Spleen (tissue), 11 donors: ENCODE data around the gene HPCAL1. TPM values are rescaled to one million over a fixed set of nuclear protein-coding genes. Genes with fewer than 3 reads are reported as not detected.
A peak's percentile ranks its signal among the peaks of the same experiment; 100 is the strongest.

Experiments
- DNase-seq: peaks from one replicate; pipeline ENCODE4 v3.0.0-alpha.2; 2020
- H3K27ac ChIP-seq, 8 donors: fragments of 200-600 bp; sonication (generic) in 7 of 8; 1 replicate in 4 of 8; 2 replicates in 4 of 8; pipeline versions ENCODE4 v1.5.0 to v1.8.0; 2016 to 2021; ENCODE audit warnings: inconsistent platforms in 4 of 8, mild to moderate bottlenecking in 4 of 8, moderate library complexity in 1 of 8
- H3K27me3 ChIP-seq, 7 donors: fragments of 200-600 bp; sonication (generic) in 6 of 7; replicated peaks in 1 of 7; 1 replicate in 4 of 7; 2 replicates in 3 of 7; pipeline versions ENCODE4 v1.5.0 to v1.8.0; 2016 to 2021; ENCODE audit warnings: inconsistent platforms in 3 of 7, mild to moderate bottlenecking in 1 of 7
- H3K36me3 ChIP-seq, 6 donors: fragments of 200-600 bp; sonication (generic) in 5 of 6; 1 replicate in 4 of 6; 2 replicates in 2 of 6; pipeline versions ENCODE4 v1.5.0 to v1.8.0; 2016 to 2021; ENCODE audit warnings: inconsistent platforms in 2 of 6
- H3K4me1 ChIP-seq, 6 donors: fragments of 200-600 bp; sonication (generic) in 5 of 6; 1 replicate in 3 of 6; 2 replicates in 3 of 6; pipeline versions ENCODE4 v1.5.0 to v1.8.0; 2016 to 2021; ENCODE audit warnings: inconsistent platforms in 3 of 6
- H3K4me3 ChIP-seq, 8 donors: fragments of 200-600 bp; sonication (generic) in 7 of 8; 1 replicate in 4 of 8; 2 replicates in 4 of 8; pipeline versions ENCODE4 v1.5.0 to v1.8.0; 2016 to 2021; ENCODE audit warnings: inconsistent platforms in 4 of 8, mild to moderate bottlenecking in 4 of 8, moderate library complexity in 2 of 8
- H3K9me3 ChIP-seq, 8 donors: fragments of 200-600 bp; sonication (generic) in 7 of 8; 1 replicate in 4 of 8; 2 replicates in 4 of 8; pipeline versions ENCODE4 v1.5.0 to v1.8.0; 2016 to 2021; ENCODE audit warnings: inconsistent platforms in 4 of 8
- CTCF ChIP-seq, 11 experiments: fragments of 200-600 bp in 7 of 11; fragments of 450-650 bp in 4 of 11; sonication (generic) in 4 of 11; IDR thresholded peaks in 8 of 11; conservative IDR thresholded peaks in 3 of 11; 1 replicate in 7 of 11; 2 replicates in 4 of 11; pipeline versions ENCODE4 v1.4.0 to v1.8.0; 2016 to 2021; ENCODE audit warnings: antibody characterized with exemption in 11 of 11, inconsistent platforms in 4 of 11, mild to moderate bottlenecking in 1 of 11
- POLR2A ChIP-seq, 3 donors: fragments of 450-650 bp; IDR thresholded peaks; one replicate each; pipeline ENCODE4 v1.5.1; 2017; ENCODE audit warnings: antibody characterized with exemption in 3 of 3, mild to moderate bottlenecking in 1 of 3
- POLR2AphosphoS5 ChIP-seq, 3 donors: sonication (generic); formaldehyde crosslinking; IDR thresholded peaks; one replicate each; pipeline ENCODE4 v1.5.1; 2017; ENCODE audit warnings: antibody characterized with exemption in 3 of 3
- WGBS, 5 donors: extraction: QIAGEN DNeasy Blood & Tissue Kit in 3 of 5; methylation state at CpG; one replicate each; pipeline versions ENCODE4 v1.1.5 to v1.1.7; 2013 to 2018; 5-methylcytosine and 5-hydroxymethylcytosine counted together
- intact Hi-C: fragments of 100-400 bp; cut with DNase I; formaldehyde crosslinking; loops from one replicate; pipeline ENCODE4 v1.15.0; 2023; ENCODE audit warnings: low total_unique reads
- polyA plus RNA-seq, 3 donors: library from polyadenylated mRNA; stranded (reverse); fragments of 200-250 nt; gene quantifications; one replicate each; pipeline ENCODE4 v1.2.1, GENCODE V29; 2013
- total RNA-seq, 7 donors: library from RNA; depleted of rRNA in 3 of 7; stranded (reverse); fragments of >200 nt in 3 of 7; fragmentation: NEBNext Ultra II Directional in 4 of 7; extraction: Animal tissue kit (Norgen Biotek cat#: 25700) in 4 of 7; gene quantifications; one replicate each; pipeline versions ENCODE4 v1.1.0 to v1.2.1, GENCODE V29; 2016 to 2021
- donor health status: healthy with polysubstance abuse.
- donor health status: DM: no; HTN: no; CAD: no; lungs with moderate emphysema.
- donor health status: DM: no; HTN: no; CAD: no.
- donor health status: Bipolar disorder and iron deficiency.
- donor health status: healthy.
- donor health status: DM: no; HTN: no; CAD: no.
- donor health status: DM: yes; HTN: yes; CAD: no.

The HPCAL1 gene
- total and polyA plus RNA-seq, 10 donors = 41.9 to 80.6 (median 57.7) TPM

GRCh38 chr2:10373931-10374330 is 71.2 kb downstream of the HPCAL1 start:
- Histone ChIP-seq H3K4me1 (peaks cover 19 to 84% (median 54%) of the 10 kb centered on the region in 6 donors), H3K27me3 (no peaks in the 10 kb centered on the region), H3K9me3 (no peaks in the 10 kb centered on the region), H3K4me3 (no peak overlapping the region), H3K36me3 (peaks cover 0 to 43% (median 0%) of the 10 kb centered on the region in 6 donors), H3K27ac (no peak overlapping the region)
- no peak for DNase-seq
- intact Hi-C loops = no loop called here
- TF ChIP-seq CTCF (IDR thresholded peaks at IDR 0.05 in 8 of 11, conservative IDR thresholded peaks at IDR 0.05 in 3 of 11) (no peak), POLR2A (IDR thresholded peaks at IDR 0.05) (no peak), POLR2AphosphoS5 (IDR thresholded peaks at IDR 0.05) (no peak)
- WGBS, 5 donors = 63 to 87% (median 74%) methylated on average over 10 of the region's 10 CpGs

DNA sequence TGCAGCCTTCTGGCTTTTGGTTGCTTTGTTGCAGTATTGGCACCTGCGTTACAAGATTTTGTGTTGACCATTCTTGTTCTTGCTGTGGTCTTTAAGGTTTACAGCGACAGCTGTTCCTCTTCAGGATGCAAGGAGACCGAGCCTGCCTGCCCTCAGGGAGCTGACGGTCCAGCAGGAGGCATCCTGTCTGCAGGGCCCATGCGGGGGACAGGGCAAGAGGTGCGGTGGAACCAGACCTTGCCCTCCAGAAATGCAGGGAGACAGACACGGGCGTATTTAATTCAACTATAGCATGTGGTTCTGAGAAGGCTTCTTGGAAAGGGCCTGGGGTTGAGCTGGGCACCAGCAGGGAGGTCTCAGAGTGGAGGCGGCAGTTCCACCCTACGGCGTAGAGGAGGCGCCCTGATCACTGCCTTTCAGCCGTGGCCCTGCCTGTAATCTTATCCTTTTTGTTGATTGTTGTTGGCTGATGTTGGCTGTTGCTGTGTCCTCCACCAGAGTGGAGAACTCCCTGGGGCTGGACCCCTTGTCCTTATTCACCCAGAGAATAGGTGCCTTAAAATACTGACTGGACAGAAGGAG is 71.7 kb downstream of the HPCAL1 start:
- intact Hi-C loops = no loop called here
- 90 to 96% (median 91%) methylated on average over 7 to 13 of the region's 13 CpGs for WGBS, 5 donors

DNA sequence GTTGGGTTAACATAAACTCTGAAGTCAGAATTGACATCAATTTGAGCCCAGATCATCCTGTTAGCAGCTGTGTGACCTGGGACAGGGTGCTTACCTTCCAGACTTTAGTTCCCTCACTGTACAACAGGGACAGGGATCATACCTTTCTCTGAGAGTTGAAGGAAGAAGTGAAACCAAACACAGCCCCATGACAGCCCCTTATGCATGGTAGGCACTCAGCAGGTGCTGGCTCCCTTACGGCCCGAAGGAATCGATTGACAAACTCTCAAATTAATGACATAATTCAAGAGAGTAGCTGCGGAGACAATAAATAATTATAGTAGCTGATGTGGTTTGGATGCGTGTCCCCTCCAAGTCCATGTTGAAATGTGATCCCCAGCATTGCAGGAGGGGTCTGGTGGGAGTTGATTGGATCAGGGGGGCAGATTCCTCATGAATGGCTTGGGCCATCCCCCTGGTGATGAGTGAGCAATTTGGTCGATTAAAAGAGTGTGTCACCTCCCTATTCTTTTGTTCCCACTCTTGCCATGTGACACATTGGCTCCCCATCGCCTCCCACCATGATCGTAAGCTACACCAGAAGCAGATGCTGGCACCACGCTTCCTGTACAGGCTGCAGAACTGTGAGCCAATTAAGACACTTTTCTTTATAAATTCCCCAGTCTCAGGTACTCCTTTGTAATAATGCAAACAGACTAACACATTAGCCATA is 73.0 kb downstream of the HPCAL1 start:
- intact Hi-C loops = no loop called here
- Histone ChIP-seq H3K36me3 (peaks cover 0 to 32% (median 0%) of the 10 kb centered on the region in 6 donors), H3K27ac (peak overlapping the region in 5 of 8 donors; percentile 48 to 83 (median 53)), H3K4me1 (peaks cover 36 to 84% (median 63%) of the 10 kb centered on the region in 6 donors), H3K4me3 (no peak overlapping the region), H3K27me3 (peaks cover 0 to 10% (median 0%) of the 10 kb centered on the region in 7 donors), H3K9me3 (no peaks in the 10 kb centered on the region)
- no peak for DNase-seq
- TF ChIP-seq CTCF (IDR thresholded peaks at IDR 0.05 in 8 of 11, conservative IDR thresholded peaks at IDR 0.05 in 3 of 11) (no peak), POLR2A (IDR thresholded peaks at IDR 0.05) (no peak), POLR2AphosphoS5 (IDR thresholded peaks at IDR 0.05) (no peak)
- 37 to 46% (median 44%) methylated on average over 9 of the region's 9 CpGs for WGBS, 5 donors

More for the DNA sequence above, 71.7 kb downstream of the HPCAL1 start:
- no peak overlapping the region for H3K4me3 ChIP-seq
- H3K36me3 ChIP-seq = peaks cover 0 to 37% (median 0%) of the 10 kb centered on the region in 6 donors
- H3K9me3 ChIP-seq = no peaks in the 10 kb centered on the region
- H3K27me3 ChIP-seq = no peaks in the 10 kb centered on the region
- DNase-seq = no peak
- peak overlapping the region in 3 of 8 donors; percentile 48 to 83 (median 53) for H3K27ac ChIP-seq
- peaks cover 24 to 84% (median 55%) of the 10 kb centered on the region in 6 donors for H3K4me1 ChIP-seq
- no peak for TF ChIP-seq POLR2AphosphoS5 (IDR thresholded peaks at IDR 0.05)
- no peak for TF ChIP-seq CTCF (IDR thresholded peaks at IDR 0.05 in 8 of 11, conservative IDR thresholded peaks at IDR 0.05 in 3 of 11)
- no peak for TF ChIP-seq POLR2A (IDR thresholded peaks at IDR 0.05)
